ENCODE results near the gene PGGHG. TPM values are rescaled to one million over a fixed set of nuclear protein-coding genes. Genes with fewer than 3 reads are reported as not detected.

The PGGHG gene
- polyA plus RNA-seq, 1 donor (not counting 4 experiments of a cell fraction or from before 2014, with no cell fraction given): 4.3 TPM

DNA sequence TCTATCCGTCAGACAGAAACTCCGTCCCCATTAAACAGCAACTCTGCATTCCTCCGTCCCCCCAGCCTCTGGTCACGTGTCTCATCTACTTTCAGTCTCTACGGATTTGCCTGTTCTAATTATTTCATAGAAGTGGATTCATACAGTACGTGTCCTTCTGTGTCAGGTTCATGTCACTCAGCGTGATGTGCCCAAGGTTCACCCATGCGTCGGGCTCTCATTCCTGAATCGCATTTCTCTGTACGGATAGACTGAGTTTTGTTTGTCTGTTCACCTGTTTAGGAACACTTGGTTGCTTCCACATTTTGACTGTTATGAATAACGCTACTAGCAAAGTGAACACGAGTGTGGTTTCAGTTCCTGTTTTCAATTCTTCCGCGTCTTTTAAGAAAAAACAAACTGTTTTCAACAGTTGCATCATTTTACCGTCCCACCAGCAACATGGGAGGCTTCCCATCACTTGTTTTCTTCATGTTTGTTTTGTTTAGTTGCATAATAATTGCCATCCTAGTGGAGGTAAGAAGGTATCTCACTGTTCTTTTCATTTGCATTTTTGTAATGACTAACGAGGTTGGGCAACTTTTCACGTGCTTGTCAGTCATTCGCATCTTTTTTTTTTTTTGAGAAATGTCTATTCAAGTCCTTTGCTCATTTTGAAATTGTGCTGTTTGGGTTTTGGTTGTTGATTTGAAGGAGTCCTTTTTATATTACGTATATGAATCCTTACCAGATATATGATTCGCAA is 19.6 kb upstream of the PGGHG start:
- H3K79me2 ChIP-seq (ENCODE audit: control insufficient read depth, insufficient read depth, low read length): no peaks in the 10 kb centered on the region
- H3K4me3 ChIP-seq (ENCODE audit: control insufficient read depth in 2 of 3, extremely low read depth in 1 of 3, insufficient read depth in 2 of 3, low read depth in 1 of 3, low read length in 3 of 3): no peak overlapping the region
- no peak overlapping the region for H3K9ac ChIP-seq (ENCODE audit: control insufficient read depth, extremely low read depth, insufficient read depth, low read length)
- no peaks in the 10 kb centered on the region for H4K20me1 ChIP-seq (ENCODE audit: control insufficient read depth, extremely low read depth, insufficient read depth, low read length)
- H3K9me1 ChIP-seq (ENCODE audit: control insufficient read depth, extremely low read depth, insufficient read depth, low read length): no peaks in the 10 kb centered on the region
- peaks cover 7% of the 10 kb centered on the region for H3K4me1 ChIP-seq (ENCODE audit: control insufficient read depth, extremely low read depth, insufficient read depth, low read length)
- peak overlapping the region; percentile 36 for H3K27ac ChIP-seq (ENCODE audit: control insufficient read depth, insufficient read depth, low read length)
- H3K27me3 ChIP-seq (ENCODE audit: control insufficient read depth, extremely low read depth, insufficient read depth, low read length): peaks cover 6% of the 10 kb centered on the region
- TF ChIP-seq, protein P1, sequence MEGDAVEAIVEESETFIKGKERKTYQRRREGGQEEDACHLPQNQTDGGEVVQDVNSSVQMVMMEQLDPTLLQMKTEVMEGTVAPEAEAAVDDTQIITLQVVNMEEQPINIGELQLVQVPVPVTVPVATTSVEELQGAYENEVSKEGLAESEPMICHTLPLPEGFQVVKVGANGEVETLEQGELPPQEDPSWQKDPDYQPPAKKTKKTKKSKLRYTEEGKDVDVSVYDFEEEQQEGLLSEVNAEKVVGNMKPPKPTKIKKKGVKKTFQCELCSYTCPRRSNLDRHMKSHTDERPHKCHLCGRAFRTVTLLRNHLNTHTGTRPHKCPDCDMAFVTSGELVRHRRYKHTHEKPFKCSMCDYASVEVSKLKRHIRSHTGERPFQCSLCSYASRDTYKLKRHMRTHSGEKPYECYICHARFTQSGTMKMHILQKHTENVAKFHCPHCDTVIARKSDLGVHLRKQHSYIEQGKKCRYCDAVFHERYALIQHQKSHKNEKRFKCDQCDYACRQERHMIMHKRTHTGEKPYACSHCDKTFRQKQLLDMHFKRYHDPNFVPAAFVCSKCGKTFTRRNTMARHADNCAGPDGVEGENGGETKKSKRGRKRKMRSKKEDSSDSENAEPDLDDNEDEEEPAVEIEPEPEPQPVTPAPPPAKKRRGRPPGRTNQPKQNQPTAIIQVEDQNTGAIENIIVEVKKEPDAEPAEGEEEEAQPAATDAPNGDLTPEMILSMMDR (optimal IDR thresholded peaks at IDR 0.05 in 1 of 3, IDR thresholded peaks at IDR 0.05 in 1 of 3, conservative IDR thresholded peaks at IDR 0.05 in 1 of 3; ENCODE audit: extremely low read depth in 1 of 3, insufficient read depth in 2 of 3, low read length in 3 of 3): peak in 2 of 3 experiments; percentile 18 to 39
- no peak for TF ChIP-seq EZH2 (IDR thresholded peaks at IDR 0.05; ENCODE audit: low read length)
- peak overlapping the region; percentile 54 for H3K4me2 ChIP-seq (ENCODE audit: control insufficient read depth, extremely low read depth, insufficient read depth, low read depth, low read length)
- no peaks in the 10 kb centered on the region for H3K36me3 ChIP-seq (ENCODE audit: control insufficient read depth in 2 of 2, extremely low read depth in 1 of 2, insufficient read depth in 2 of 2, low read length in 2 of 2)
- FAIRE-seq (no peak), DNase-seq (ENCODE audit: low read depth, low spot score) (no peak)
- H3K9me3 ChIP-seq (ENCODE audit: control insufficient read depth, low read depth, low read length): no peaks in the 10 kb centered on the region
- dilution Hi-C loops (cut with MboI; ENCODE audit: extremely low pct_ligation_motif_present, low sequenced_read_pairs): no loop called here
- H2AFZ ChIP-seq (ENCODE audit: control insufficient read depth, low read length): no peak overlapping the region

DNA sequence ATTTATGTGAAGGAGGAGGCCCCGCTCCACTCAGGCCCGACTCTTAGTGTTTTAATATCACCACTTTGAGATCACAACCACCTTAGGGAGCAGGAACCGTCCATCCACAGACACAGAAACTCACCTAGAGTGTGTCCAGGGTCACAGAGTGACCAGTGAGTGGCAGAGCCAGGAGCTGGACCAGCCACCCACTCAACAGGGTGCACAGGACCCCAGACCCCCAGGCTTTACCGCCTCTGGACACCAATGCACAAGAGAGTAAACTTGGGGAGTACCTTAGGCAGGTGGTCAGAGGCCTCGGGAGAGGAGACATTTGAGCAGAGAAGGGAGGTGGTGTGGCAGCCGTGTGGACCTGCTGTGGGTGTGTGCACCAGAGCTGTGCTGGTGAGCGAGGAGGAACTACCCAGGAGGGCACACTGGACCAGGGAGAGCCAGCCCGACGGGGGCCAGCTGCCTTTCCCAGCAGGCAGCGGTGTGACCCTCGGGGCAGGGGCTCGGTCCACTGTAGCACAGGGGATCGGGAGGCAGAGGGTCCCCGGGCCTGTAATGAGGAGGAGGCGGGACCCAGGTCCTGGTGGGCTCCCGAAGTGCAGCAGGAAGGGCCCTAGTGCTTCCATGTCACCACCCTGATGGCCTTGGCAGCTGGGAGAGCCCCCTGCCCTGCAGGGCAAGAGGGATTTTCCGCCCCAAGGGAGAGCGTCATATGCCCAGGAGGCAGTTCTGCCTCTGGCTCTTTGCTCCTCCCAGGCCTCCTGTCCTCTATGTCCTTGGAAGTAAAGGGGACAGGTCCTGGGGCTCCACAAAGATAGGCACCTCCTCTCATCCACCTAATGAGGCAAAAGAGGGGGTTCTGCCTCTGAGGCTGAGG is 18.2 kb upstream of the PGGHG start:
- no peak for FAIRE-seq
- no peak overlapping the region for H3K27ac ChIP-seq (ENCODE audit: control insufficient read depth, insufficient read depth, low read length)

More for the DNA sequence above, 18.2 kb upstream of the PGGHG start:
- Histone ChIP-seq H3K79me2 (ENCODE audit: control insufficient read depth, insufficient read depth, low read length) (no peaks in the 10 kb centered on the region), H3K27me3 (ENCODE audit: control insufficient read depth, extremely low read depth, insufficient read depth, low read length) (peaks cover 6% of the 10 kb centered on the region), H3K9ac (ENCODE audit: control insufficient read depth, extremely low read depth, insufficient read depth, low read length) (no peak overlapping the region), H3K4me1 (ENCODE audit: control insufficient read depth, extremely low read depth, insufficient read depth, low read length) (peaks cover 7% of the 10 kb centered on the region), H3K4me3 (ENCODE audit: control insufficient read depth in 2 of 3, extremely low read depth in 1 of 3, insufficient read depth in 2 of 3, low read depth in 1 of 3, low read length in 3 of 3) (no peak overlapping the region), H3K4me2 (ENCODE audit: control insufficient read depth, extremely low read depth, insufficient read depth, low read depth, low read length) (no peak overlapping the region), H3K9me1 (ENCODE audit: control insufficient read depth, extremely low read depth, insufficient read depth, low read length) (no peaks in the 10 kb centered on the region), H3K9me3 (ENCODE audit: control insufficient read depth, low read depth, low read length) (no peaks in the 10 kb centered on the region), H4K20me1 (ENCODE audit: control insufficient read depth, extremely low read depth, insufficient read depth, low read length) (no peaks in the 10 kb centered on the region), H3K36me3 (ENCODE audit: control insufficient read depth in 2 of 2, extremely low read depth in 1 of 2, insufficient read depth in 2 of 2, low read length in 2 of 2) (no peaks in the 10 kb centered on the region), H2AFZ (ENCODE audit: control insufficient read depth, low read length) (no peak overlapping the region)
- dilution Hi-C loops (cut with MboI; ENCODE audit: extremely low pct_ligation_motif_present, low sequenced_read_pairs): no loop called here
- no peak for TF ChIP-seq EZH2 (IDR thresholded peaks at IDR 0.05; ENCODE audit: low read length)
- TF ChIP-seq, protein P1 (optimal IDR thresholded peaks at IDR 0.05 in 1 of 3, IDR thresholded peaks at IDR 0.05 in 1 of 3, conservative IDR thresholded peaks at IDR 0.05 in 1 of 3; ENCODE audit: extremely low read depth in 1 of 3, insufficient read depth in 2 of 3, low read length in 3 of 3): no peak
- DNase-seq (ENCODE audit: low read depth, low spot score): no peak

Measured in keratinocyte (primary cell).